NCI-H2081 treated with DMSO at 0.1 percent for 48 hours (cell line): ENCODE results near the gene CCDC170.
"Not testable (repeated sequence)": the region's sequence is repeated elsewhere in the genome, so short reads cannot be mapped to it uniquely, and the experiment has no call there.

Source experiments
- DNase-seq: peaks from one replicate; lab custom pipeline; 2025; lab: John Stamatoyannopoulos, UW

Gene CCDC170

GRCh38 chr6:151494235-151494935, 568 bp downstream of the CCDC170 start:
- no peak for DNase-seq

GRCh38 chr6:151494936-151495320, 1.1 kb downstream of the CCDC170 start:
- DNase-seq = no peak

DNA sequence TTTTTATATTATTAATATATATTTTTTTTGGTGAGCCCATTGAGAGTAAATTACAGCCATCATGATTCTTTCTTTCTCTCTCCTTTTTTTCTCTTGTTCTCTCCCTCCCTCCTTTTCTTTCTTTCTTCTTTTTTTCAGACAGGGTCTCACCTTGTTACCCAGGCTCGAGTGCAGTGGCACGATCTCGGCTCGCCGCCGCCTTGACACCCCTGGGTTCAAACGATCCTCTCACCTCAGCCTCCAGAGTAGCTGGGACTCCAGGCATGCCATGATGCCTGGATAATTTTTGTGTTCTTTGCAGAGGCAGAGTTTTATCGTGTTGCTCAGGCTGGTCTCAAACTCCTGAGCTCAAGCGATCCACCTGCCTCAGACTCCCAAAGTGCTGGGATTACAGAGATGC, 1.6 kb downstream of the CCDC170 start:
- DNase-seq = no peak

- DNase-seq = no peak
Measured at GRCh38 chr6:151497905-151498304, 4.1 kb downstream of the CCDC170 start.

- DNase-seq = no peak
Measured at GRCh38 chr6:151498327-151498726, 4.5 kb downstream of the CCDC170 start.

DNA sequence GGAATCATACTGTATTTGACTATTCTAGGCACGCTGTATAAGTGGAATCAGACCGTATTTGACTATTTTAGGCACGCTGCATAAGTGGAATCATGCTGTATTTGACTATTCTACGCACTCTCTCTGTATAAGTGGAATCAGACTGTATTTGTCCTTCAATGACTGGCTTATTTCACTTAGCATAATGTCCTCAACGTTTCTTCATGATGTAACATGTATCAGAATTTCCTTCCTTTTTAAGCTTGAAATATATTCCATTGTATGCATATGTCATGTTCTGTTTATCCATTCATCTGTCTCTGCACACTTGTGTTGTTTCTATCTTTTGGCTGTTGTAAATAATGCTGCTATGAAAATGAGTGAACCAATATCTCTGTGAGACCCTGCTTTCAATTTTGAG, 5.7 kb downstream of the CCDC170 start:
- DNase-seq = no peak

DNA sequence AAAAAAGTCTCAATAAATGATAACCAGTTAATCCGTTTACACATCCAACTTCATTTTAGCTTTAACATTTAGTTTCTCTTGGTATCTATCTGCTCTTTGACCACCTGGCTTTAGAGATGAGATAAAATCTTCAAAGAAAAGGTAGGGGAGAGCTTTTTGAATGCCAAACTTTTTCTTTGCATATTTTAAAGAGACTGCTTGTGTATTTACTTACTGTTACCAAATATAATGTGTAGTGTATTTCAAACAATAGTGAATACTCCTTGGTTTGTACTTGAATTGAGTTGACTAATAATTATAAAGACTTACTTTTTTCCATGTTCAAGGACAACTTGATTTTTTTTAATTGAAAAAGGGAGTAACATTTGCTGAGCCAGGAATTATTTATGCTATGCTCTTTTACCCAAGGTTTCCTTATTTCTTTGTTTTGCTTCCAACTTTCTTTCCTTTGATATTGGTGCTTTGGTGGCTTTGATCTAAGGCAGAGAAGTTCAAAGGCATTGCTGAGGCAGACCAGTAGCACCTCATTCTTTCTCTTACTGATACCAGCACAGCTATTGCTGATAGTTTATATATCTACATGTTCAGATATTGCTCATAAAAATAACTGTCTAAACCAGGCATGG, 7.8 kb downstream of the CCDC170 start:
- DNase-seq = no peak

DNA sequence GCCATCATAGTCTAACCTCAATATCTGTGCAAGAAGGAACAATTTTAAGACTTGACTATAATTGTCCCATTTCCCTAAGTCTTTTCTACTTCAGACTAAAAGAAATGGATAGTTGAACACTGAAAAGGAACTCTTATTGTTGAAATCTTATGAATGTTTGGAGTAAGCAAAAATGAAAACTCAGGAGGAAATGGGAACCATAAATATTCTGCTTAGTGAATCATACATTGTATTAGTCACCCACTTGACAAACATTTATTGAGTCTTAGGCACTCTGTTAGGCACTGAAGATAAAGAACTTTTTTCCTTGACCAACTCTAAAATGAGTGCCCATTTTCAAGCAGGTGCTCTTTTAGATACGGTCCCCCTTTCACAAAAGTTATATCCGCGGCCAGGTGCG, 8.7 kb downstream of the CCDC170 start:
- DNase-seq = no peak

DNA sequence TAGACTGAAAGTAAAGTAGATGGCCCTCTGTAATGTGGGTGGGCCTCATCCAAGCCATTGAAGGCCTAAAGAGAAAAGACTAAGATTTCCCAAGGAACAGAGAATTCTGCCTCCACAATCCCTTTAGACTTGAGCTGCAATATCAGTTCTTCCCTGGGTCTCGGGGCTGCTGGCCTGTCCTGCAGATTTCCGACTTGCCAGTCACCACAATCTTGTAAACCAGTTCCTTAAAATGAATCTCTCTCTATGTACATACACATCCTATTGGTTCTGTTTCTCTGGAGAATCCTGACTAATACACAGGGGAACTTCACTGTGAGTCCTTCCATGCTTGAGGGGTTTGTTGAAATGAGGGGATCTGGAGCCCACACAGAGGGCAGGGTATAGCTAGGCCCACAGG, 12.9 kb downstream of the CCDC170 start:
- no peak for DNase-seq

DNA sequence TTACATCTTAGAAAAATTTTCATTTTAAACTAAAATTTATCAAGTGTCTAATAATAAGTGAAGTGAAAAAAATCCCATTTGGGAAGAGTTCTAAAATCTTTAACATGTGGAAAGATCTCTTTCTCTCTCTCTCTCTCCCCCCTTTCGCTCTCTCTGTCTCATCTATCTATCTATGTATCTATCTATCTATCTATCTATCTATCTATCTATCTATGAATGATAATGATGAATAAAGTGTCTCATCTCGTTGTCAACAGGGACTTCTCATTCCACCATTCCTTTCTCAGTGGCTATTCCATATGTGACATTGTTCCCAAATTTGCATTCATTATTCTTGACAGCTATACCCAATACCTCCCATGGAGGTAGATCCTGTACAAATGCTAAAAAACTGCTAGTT, 15.2 kb downstream of the CCDC170 start:
- DNase-seq = no peak

GRCh38 chr6:151512481-151512880, 18.7 kb downstream of the CCDC170 start:
- no peak for DNase-seq

DNA sequence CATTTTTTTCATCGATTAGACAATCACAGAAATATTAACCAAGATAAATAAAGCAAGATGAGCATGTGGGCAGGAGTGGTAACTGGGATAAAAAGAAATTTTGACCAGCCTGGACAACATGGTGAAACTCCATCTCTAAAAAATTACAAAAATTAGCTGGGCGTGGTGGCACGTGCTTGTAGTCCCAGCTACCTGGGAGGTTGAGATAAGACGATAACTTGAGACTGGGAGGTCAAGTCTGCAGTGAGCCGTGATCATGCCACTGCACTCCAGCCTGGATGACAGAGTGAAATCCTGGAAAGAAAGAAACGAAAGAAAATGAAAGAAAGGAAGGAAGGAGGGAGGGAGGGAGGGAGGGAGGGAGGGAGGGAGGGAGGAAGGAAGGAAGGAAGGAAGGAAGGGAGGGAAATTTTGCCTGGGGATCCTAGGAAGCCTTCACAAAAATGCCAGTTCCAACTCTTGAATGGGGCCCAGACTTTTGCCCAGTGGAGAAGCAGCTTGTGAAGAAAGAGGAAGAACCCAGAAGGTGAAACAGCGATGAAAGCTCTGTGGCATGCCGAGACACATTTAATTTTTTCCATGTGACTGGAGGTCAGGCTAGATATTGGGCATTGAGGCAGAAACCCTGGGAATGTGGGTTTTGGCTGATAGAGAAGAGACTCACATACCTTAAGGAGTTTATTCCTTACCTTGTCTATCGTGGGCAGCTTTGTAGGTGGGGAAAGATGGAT, 20.3 kb downstream of the CCDC170 start:
- no peak for DNase-seq

DNA sequence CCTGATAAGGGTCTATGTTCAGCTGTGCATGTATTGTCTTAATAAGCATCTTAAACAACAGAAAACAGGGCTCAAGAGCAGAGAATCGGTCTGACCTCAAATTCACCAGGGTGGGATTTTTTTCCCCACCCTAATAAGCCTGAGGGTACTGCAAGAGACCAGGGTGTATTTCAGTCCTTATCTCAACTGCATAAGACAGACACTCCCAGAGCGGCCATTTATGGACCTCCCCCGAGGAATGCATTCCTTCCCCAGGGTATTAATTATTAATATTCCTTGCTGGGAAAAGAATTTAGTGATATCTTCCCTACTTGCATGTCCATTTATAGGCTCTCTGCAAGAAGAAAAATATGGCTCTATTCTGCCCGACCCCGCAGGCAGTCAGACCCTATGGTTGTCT, 25.2 kb downstream of the CCDC170 start:
- DNase-seq = not testable (repeated sequence)

GRCh38 chr6:151523034-151523433, 29.2 kb downstream of the CCDC170 start:
- DNase-seq = no peak

- no peak for DNase-seq
Measured at GRCh38 chr6:151524059-151524458, 30.2 kb downstream of the CCDC170 start.

GRCh38 chr6:151534576-151534975, 40.8 kb downstream of the CCDC170 start:
- DNase-seq = no peak

DNA sequence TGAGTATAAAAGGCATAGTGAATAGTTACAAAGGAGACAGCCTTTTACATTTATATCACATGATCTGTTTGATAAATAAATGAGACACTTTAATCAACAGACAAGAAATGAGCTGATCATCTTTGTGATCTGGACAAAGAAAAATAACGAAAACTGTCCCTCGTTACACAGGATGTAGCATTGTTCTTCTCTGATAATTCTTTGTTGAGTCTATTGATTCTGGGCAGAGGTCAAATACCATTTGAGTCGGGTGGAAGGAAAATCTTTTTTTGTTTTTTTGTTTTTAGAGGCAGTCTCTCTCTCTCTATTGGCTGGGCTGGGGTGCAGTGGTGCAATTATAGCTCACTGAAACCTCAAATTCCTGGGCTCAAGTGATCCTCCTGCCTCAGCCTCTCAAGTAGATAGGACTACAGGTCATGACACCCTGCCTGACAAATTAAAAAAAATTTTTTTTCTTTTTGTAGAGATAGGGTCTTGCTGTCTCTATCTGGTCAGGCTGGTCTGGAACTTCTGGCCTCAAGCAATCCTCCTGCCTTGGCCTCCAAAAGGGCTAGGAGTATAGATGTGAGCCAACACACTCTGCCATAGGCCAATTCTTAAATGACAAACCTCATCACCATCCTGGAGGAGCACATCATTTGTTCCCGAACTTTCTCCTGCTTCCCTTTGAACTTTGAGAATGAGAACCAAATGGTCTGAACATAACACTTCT, 41.8 kb downstream of the CCDC170 start:
- DNase-seq = no peak

GRCh38 chr6:151536188-151536479, 42.3 kb downstream of the CCDC170 start:
- DNase-seq = no peak

GRCh38 chr6:151537556-151537955, 43.7 kb downstream of the CCDC170 start:
- DNase-seq = no peak

- DNase-seq = no peak
Measured at GRCh38 chr6:151539506-151540268, 45.9 kb downstream of the CCDC170 start.

DNA sequence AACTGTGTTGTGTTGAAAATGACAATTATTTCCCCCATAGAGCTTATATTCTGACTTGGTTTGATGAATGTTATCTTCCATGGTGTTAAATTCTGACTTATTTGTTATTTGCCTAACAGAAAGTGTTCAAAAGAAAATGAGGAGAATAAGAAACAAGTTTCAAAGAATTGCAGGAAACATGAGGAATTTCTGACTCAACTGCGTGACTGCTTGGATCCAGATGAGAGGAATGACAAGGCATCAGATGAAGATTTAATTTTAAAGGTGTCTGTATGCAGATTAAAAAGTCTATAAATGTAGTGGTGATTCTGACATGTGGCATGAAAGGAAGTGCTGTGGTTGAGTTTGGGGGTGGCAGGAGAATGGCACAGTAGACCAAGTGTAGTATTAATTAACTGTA, 50.6 kb downstream of the CCDC170 start:
- DNase-seq = no peak

DNA sequence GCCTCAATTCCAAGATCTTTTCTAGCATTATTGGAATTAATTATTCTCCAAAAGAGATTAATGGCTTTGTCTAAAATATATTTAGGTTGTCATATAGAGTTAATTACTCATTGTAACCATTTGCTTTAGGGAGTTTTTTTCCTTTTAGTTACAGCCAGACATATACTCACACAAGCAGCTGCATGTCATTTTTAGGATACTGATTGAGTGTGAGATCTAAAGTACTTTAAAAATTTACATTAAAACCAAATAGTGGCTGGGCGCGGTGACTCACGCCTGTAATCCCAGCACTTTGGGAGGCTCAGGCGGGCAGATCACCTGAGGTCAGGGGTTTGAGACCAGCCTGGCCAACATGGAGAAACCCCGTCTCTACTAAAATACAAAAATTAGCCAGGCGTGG, 51.1 kb downstream of the CCDC170 start:
- not testable (repeated sequence) for DNase-seq
